ENCODE data around the gene AVP. TPM values are rescaled to one million over a fixed set of nuclear protein-coding genes. Genes with fewer than 3 reads are reported as not detected.

AVP gene
- total and polyA plus RNA-seq, 8 donors: not detected

DNA sequence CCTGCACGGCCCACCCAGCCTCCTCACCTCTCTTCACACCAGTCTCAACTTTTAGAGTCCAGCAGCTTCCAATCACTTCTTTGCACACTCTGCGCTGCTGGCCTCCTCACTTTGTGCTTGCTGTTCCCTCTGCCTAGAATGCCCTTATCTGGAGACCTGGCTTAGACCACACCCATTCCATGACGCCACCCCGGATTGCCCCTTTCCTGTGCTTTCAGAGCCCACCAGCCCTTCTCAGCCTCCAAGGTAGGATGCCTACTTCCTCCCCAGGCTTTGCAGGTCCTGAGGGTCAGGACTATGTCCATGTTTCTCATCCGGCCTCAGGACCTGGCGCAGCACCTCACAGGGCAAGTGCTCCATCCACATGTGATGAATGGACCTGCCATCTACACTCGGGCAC is 27.0 kb upstream of the AVP start:
- Histone ChIP-seq H3K27ac (no peak overlapping the region), H3K4me3 (no peak overlapping the region), H3K9me3 (no peaks in the 10 kb centered on the region), H3K36me3 (peaks cover 15 to 84% (median 72%) of the 10 kb centered on the region in 4 donors), H3K4me1 (peaks cover 0 to 25% (median 4%) of the 10 kb centered on the region in 4 donors), H3K27me3 (no peaks in the 10 kb centered on the region)
- WGBS, 5 donors: 78 to 88% (median 81%) methylated on average over 7 of the region's 7 CpGs
- intact Hi-C loops (cut with DNase I; ENCODE audit: low total_unique reads): loop anchor here (10.0 kb wide), 1 partner anchor 57 kb away; no protein-coding TSS in a partner anchor
- DNase-seq: no peak
- TF ChIP-seq EP300 (IDR thresholded peaks at IDR 0.05) (no peak), POLR2A (IDR thresholded peaks at IDR 0.05) (no peak), POLR2AphosphoS5 (IDR thresholded peaks at IDR 0.05) (no peak)
- TF ChIP-seq, protein P1, sequence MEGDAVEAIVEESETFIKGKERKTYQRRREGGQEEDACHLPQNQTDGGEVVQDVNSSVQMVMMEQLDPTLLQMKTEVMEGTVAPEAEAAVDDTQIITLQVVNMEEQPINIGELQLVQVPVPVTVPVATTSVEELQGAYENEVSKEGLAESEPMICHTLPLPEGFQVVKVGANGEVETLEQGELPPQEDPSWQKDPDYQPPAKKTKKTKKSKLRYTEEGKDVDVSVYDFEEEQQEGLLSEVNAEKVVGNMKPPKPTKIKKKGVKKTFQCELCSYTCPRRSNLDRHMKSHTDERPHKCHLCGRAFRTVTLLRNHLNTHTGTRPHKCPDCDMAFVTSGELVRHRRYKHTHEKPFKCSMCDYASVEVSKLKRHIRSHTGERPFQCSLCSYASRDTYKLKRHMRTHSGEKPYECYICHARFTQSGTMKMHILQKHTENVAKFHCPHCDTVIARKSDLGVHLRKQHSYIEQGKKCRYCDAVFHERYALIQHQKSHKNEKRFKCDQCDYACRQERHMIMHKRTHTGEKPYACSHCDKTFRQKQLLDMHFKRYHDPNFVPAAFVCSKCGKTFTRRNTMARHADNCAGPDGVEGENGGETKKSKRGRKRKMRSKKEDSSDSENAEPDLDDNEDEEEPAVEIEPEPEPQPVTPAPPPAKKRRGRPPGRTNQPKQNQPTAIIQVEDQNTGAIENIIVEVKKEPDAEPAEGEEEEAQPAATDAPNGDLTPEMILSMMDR (IDR thresholded peaks at IDR 0.05): no peak

DNA sequence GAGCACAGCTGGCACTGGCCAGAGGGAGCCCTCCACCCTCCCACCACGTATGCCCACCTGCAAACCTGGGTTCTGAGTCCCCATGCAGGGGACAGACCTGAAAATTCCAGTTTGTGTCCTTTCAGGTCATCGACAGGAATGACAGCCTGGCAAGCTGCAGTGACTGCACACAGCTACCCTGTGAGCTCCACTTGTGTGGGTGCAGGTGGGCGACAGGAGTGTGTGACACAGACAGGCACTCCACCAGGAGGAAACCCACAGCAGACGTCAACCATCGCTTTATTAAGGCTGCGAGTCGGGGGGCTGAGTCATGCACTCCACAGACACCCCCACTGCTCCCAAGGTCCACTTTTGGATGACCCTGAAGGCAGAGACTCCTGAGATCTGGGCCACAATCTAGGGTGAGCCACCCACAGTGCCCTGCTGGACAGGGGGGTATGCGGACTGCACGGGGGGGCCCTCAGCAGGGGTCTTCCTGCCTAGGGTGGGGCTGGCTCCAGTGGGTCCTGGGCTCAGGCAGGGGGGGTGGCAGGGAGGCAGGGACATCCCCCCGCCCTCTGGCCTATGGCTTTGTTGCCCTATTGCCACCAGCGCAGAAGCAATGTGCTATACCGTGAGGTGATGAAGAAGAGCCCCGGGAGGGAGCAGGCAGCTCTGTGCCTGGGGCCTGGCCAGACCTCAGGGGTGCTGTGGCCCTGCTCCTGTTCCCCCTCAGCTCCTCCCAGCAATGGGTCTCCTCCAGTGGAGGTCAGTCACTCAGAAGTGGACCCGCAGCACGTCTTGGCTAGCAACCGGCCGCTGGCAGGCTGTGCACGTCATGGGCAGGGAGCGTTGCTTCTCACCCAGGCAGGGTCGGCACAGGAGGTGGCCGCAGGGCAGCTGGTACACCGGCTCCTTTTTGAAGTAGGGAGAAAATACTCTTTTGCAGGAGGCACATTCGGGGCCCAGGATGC is 25.1 kb upstream of the AVP start:
- TF ChIP-seq, protein P1 (IDR thresholded peaks at IDR 0.05): no peak
- no peak for TF ChIP-seq POLR2A (IDR thresholded peaks at IDR 0.05)
- TF ChIP-seq POLR2AphosphoS5 (IDR thresholded peaks at IDR 0.05): no peak
- TF ChIP-seq EP300 (IDR thresholded peaks at IDR 0.05): no peak
- intact Hi-C loops (cut with DNase I; ENCODE audit: low total_unique reads): loop anchor here (10.0 kb wide), 1 partner anchor 55 kb away; no protein-coding TSS in a partner anchor
- Histone ChIP-seq H3K27me3 (no peaks in the 10 kb centered on the region), H3K27ac (no peak overlapping the region), H3K4me1 (peaks cover 0 to 9% (median 0%) of the 10 kb centered on the region in 4 donors), H3K9me3 (no peaks in the 10 kb centered on the region), H3K4me3 (no peak overlapping the region), H3K36me3 (peaks cover 15 to 85% (median 67%) of the 10 kb centered on the region in 4 donors)
- no peak for DNase-seq
- WGBS, 5 donors: 90 to 93% (median 92%) methylated on average over 17 to 23 of the region's 23 CpGs

DNA sequence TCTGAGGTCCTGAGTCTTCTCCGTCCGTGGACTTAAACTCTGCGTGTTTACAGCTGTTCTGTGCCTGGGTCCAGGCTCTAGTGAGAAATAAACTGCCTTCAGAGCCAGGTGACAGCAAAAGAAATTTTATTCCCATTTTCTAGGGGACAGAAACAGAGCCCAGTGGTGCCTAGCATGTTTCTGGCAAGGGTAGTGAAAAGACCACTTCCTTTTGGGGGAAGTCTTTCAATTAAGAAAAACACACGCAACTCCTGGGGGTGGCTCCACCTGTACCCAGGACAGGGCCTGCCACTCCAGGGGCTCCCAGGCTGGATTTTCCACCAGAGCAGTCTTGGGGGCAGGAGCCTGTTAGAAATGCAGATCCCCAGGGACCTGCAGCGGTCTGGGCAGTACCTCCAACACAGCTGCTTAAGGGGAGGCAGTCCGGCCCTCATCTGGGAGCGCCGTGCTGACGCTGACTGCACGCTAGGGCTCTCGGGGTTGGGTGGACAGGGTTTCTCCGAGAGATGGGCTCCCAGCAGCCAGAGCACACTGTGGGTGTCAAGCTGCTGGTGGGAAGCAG is 23.0 kb upstream of the AVP start:
- no peaks in the 10 kb centered on the region for H3K9me3 ChIP-seq
- H3K36me3 ChIP-seq: peaks cover 15 to 64% (median 51%) of the 10 kb centered on the region in 4 donors
- no peak overlapping the region for H3K27ac ChIP-seq
- no peaks in the 10 kb centered on the region for H3K27me3 ChIP-seq
- TF ChIP-seq, protein P1 (IDR thresholded peaks at IDR 0.05): no peak
- TF ChIP-seq POLR2AphosphoS5 (IDR thresholded peaks at IDR 0.05): no peak
- no peak for TF ChIP-seq EP300 (IDR thresholded peaks at IDR 0.05)
- no peak for DNase-seq
- H3K4me3 ChIP-seq: no peak overlapping the region
- H3K4me1 ChIP-seq: peaks cover 0 to 9% (median 0%) of the 10 kb centered on the region in 4 donors
- intact Hi-C loops (cut with DNase I; ENCODE audit: low total_unique reads): no loop called here
- 88 to 94% (median 92%) methylated on average over 6 to 12 of the region's 12 CpGs for WGBS, 5 donors

DNA sequence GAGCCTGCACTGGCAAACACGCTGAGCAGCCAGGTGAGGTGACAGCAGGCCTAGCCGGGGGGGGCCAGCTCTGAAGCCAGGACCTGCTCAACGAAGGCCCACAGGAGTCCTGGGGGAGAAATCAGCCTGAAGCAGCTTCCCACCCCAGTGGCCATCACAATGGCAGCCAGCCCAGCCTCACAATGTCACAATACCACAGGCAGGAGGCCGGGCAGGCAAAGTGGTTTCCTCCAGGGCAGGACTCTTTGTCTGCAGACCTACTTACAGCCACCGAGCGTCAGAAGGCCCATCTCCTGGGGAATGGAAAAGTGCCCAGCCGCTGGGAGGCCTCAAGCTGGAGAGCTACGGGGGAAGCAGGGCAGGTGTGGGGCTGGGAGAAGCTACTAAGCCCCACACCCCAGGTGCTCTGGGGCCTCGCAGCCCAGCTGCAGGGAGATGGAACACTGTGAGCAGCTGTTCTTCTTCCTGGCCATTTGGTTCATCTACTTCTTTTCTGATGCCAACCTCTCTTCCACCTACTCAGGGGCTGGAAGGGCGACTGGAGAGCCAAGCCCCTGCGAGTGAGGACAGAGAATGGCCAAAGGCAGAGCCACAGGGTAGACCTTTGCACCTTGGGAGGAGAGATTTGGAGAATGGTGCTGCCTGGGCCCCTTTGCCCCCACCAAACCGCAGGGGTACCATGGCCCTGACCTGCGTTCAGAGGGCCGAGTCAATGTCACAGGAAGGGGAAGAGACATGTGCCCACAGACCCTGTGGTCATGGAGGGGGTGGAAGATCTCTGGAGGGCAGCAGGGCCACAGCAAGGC is 22.3 kb upstream of the AVP start:
- H3K9me3 ChIP-seq: no peaks in the 10 kb centered on the region
- 77 to 86% (median 79%) methylated on average over 14 of the region's 14 CpGs for WGBS, 5 donors
- H3K36me3 ChIP-seq: peaks cover 15 to 61% (median 49%) of the 10 kb centered on the region in 4 donors
- DNase-seq: no peak
- H3K4me1 ChIP-seq: peaks cover 0 to 12% (median 0%) of the 10 kb centered on the region in 4 donors
- H3K27me3 ChIP-seq: no peaks in the 10 kb centered on the region
- intact Hi-C loops (cut with DNase I; ENCODE audit: low total_unique reads): no loop called here
- H3K4me3 ChIP-seq: no peak overlapping the region
- no peak for TF ChIP-seq POLR2A (IDR thresholded peaks at IDR 0.05)
- H3K27ac ChIP-seq: no peak overlapping the region

Data from stomach (tissue), 9 donors.